HG02571 (cell line): ENCODE data around the gene TRAF3.

Experiments
- ATAC-seq: cut with Tn5 transposase; IDR thresholded peaks from one replicate; pipeline ENCODE4 v1.9.1; 2021; ENCODE audit warnings: mild to moderate bottlenecking, moderate library complexity; ENCODE audit not compliant: unreplicated experiment

The TRAF3 gene

GRCh38 chr14:102931580-102932285, 154.5 kb downstream of the TRAF3 start:
- ATAC-seq = no peak

- no peak for ATAC-seq
Measured at GRCh38 chr14:102932484-102933248, 155.4 kb downstream of the TRAF3 start.

- ATAC-seq = no peak
Measured at GRCh38 chr14:102933618-102934231, 156.5 kb downstream of the TRAF3 start.

GRCh38 chr14:102935756-102936155, 158.5 kb downstream of the TRAF3 start:
- no peak for ATAC-seq

- no peak for ATAC-seq
Measured at GRCh38 chr14:102937331-102938175, 160.3 kb downstream of the TRAF3 start.

GRCh38 chr14:102938191-102938590, 160.9 kb downstream of the TRAF3 start:
- no peak for ATAC-seq

- ATAC-seq = no peak
Measured at GRCh38 chr14:102939329-102939728, 162.1 kb downstream of the TRAF3 start.

GRCh38 chr14:102939820-102940561, 162.7 kb downstream of the TRAF3 start:
- no peak for ATAC-seq

- no peak for ATAC-seq
Measured at GRCh38 chr14:102940729-102941362, 163.6 kb downstream of the TRAF3 start.

GRCh38 chr14:102941419-102942011, 164.3 kb downstream of the TRAF3 start:
- ATAC-seq = no peak

GRCh38 chr14:102942069-102942468, 164.8 kb downstream of the TRAF3 start:
- ATAC-seq = no peak

- no peak for ATAC-seq
Measured at GRCh38 chr14:102943454-102943853, 166.2 kb downstream of the TRAF3 start.

- no peak for ATAC-seq
Measured at GRCh38 chr14:102943979-102944378, 166.7 kb downstream of the TRAF3 start.

- no peak for ATAC-seq
Measured at GRCh38 chr14:102944448-102945330, 167.4 kb downstream of the TRAF3 start.

- no peak for ATAC-seq
Measured at GRCh38 chr14:102945346-102946130, 168.3 kb downstream of the TRAF3 start.

- ATAC-seq = no peak
Measured at GRCh38 chr14:102947321-102948103, 170.3 kb downstream of the TRAF3 start.

GRCh38 chr14:102948698-102949061, 171.4 kb downstream of the TRAF3 start:
- no peak for ATAC-seq
